ENCODE data around the gene BMP4.

The BMP4 gene

DNA sequence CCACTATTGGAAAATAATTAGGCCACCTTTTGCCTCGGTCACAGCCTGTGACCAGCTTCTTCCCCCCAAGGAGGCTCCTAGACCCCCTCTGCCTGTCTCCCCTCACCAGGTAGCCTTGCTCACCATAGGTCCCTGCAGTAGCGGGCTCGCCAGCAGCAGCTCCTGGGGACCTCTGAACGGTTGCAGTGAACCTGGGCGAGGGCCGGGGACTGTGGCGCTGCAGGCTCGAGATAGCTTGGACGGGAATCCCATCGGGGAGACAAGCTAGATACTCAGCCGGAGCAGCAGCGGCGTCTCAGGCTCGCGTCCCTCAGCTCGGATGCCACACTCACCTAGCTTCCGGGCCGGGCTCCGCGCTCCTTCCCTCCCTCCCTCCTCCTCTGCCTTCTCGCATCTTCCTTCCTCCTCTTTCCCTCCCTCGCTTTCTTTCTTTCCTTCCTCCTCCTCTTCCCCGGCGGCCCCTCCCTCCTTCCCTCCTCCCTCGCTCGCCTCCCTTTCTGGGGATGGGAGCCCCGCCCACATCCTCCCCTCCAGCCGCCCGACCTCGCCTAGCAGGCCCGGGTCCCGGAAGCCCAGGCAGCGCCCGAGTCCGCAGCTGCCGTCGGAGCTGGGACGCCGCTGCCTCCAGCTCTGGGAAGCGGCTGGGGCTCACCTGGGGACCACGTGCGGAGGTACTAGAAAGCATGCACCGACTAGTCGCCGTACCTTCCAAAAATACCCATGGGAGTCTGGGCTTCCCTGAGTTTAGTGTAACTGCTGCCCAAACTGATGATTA, at the start of gene BMP4:
Gene BMP4 (minus strand): TSS at position 399 of the 775 bp plus-strand sequence. CDS start 4,603 bp downstream, outside the sequence.
- H3K4me3 ChIP-seq (ENCODE audit: low read length), result no peak within 1 kb of the TSS
- H3K9ac ChIP-seq (ENCODE audit: low read length), result no peak within 1 kb of the TSS

DNA sequence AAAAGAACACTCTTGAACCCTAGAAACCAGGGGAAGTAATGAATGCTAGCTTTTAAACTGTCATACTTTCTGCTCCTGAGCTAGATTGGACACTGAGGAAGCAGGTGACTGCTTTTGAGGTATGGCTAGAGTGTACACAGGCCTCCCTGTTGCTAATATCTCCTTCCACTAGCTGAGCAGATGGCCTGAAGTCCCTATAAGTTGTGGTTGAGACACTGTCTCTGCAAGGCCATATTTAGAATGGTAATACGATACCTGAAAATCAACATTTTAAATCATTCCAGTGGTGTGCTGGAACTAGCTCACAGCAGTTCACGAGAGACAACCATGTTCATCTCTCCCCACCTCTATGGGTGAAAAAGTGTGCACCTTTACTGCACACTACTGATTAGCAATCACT, 46.4 kb upstream of the BMP4 start:
- no peak overlapping the region for H3K4me3 ChIP-seq (ENCODE audit: low read length)
- no peaks in the 10 kb centered on the region for H3K27me3 ChIP-seq (ENCODE audit: low read depth, low read length)
- no peak overlapping the region for H3K4me2 ChIP-seq (ENCODE audit: low read length)
- H2AFZ ChIP-seq (ENCODE audit: low read depth, low read length), result no peak overlapping the region
- H3K27ac ChIP-seq (ENCODE audit: low read length), result no peak overlapping the region
- no peaks in the 10 kb centered on the region for H3K79me2 ChIP-seq (ENCODE audit: low read length)
- H4K20me1 ChIP-seq (ENCODE audit: insufficient read depth, low read length), result no peaks in the 10 kb centered on the region
- no peaks in the 10 kb centered on the region for H3K9me3 ChIP-seq (ENCODE audit: insufficient read depth, low read length)
- H3K36me3 ChIP-seq (replicated peaks; ENCODE audit: low read depth, low read length), result no peaks in the 10 kb centered on the region
- peaks cover 10% of the 10 kb centered on the region; the same call in 1 of the 2 replicates for H3K4me1 ChIP-seq (ENCODE audit: low read length)
- TF ChIP-seq, protein P1, sequence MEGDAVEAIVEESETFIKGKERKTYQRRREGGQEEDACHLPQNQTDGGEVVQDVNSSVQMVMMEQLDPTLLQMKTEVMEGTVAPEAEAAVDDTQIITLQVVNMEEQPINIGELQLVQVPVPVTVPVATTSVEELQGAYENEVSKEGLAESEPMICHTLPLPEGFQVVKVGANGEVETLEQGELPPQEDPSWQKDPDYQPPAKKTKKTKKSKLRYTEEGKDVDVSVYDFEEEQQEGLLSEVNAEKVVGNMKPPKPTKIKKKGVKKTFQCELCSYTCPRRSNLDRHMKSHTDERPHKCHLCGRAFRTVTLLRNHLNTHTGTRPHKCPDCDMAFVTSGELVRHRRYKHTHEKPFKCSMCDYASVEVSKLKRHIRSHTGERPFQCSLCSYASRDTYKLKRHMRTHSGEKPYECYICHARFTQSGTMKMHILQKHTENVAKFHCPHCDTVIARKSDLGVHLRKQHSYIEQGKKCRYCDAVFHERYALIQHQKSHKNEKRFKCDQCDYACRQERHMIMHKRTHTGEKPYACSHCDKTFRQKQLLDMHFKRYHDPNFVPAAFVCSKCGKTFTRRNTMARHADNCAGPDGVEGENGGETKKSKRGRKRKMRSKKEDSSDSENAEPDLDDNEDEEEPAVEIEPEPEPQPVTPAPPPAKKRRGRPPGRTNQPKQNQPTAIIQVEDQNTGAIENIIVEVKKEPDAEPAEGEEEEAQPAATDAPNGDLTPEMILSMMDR (IDR thresholded peaks at IDR 0.05; ENCODE audit: low read depth, low read length), result no peak
- TF ChIP-seq EZH2phosphoT487 (IDR thresholded peaks at IDR 0.05; ENCODE audit: low read depth), result no peak
- no peak overlapping the region for H3K9ac ChIP-seq (ENCODE audit: low read length)

More for the DNA sequence above, at the start of gene BMP4:
- Histone ChIP-seq H3K36me3 (replicated peaks; ENCODE audit: low read depth, low read length) (no peaks in the 10 kb centered on the region), H4K20me1 (ENCODE audit: insufficient read depth, low read length) (no peaks in the 10 kb centered on the region), H3K4me1 (ENCODE audit: low read length) (no peaks in the 10 kb centered on the region), H3K27ac (ENCODE audit: low read length) (no peak within 1 kb of the TSS), H3K9me3 (ENCODE audit: insufficient read depth, low read length) (no peaks in the 10 kb centered on the region), H2AFZ (ENCODE audit: low read depth, low read length) (no peak within 1 kb of the TSS), H3K79me2 (ENCODE audit: low read length) (no peaks in the 10 kb centered on the region), H3K4me2 (ENCODE audit: low read length) (no peak within 1 kb of the TSS), H3K27me3 (ENCODE audit: low read depth, low read length) (no peaks in the 10 kb centered on the region)
- TF ChIP-seq, protein P1 (IDR thresholded peaks at IDR 0.05; ENCODE audit: low read depth, low read length), result no peak
- no peak for TF ChIP-seq EZH2phosphoT487 (IDR thresholded peaks at IDR 0.05; ENCODE audit: low read depth)

DNA sequence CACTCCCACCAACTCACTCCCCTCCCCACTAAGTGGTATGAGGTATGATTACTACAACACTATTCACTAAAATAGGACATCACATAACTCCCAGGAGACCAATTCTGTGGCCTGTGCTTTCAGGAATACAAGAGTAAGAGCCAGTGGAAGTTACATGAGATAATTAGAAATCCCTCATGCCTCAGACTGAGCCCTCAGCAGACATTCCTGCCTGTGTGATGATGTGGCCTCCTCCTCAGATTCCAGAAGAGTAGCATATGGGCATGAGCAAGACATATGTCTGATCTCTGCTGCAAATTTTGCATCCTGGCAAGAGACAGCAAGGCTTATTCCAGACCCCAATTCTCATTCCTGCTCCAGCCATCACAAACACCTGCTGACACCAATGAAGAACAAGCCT, 46.0 kb upstream of the BMP4 start:
- H3K27ac ChIP-seq (ENCODE audit: low read length), result no peak overlapping the region
- H2AFZ ChIP-seq (ENCODE audit: low read depth, low read length), result no peak overlapping the region
- no peak for TF ChIP-seq EZH2phosphoT487 (IDR thresholded peaks at IDR 0.05; ENCODE audit: low read depth)
- TF ChIP-seq, protein P1 (IDR thresholded peaks at IDR 0.05; ENCODE audit: low read depth, low read length), result no peak

DNA sequence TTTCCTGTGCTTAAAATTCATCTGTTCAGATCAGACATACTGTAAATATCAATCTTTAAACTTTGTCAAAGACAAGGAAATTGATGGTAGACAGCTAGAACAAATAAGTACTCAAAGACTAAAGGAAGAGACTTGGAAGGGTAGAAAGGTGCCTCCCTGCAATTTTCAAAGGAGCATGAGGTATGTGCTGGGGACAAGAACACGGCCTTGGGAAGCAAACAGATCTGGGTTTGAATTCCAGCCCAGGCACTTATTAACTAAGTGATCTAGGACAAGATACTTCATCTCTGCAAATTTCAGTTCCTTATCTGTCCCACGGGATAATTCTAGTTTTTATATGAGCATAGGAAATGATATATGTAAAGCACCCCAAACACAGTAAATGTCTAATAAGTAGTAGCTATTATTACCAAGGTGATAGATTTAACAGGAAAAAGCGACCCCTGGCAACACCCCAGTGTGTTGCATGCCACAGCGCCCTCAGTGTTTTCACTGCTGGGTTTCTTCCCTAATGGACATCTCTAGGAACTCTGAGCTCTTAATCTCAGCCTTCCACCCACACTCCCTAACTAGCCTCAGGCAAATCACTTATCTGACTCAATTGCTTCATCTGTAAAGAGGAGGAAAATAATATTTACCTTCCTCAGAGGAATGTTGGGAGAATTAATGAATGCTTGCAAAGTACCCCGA, 44.7 kb upstream of the BMP4 start:
- TF ChIP-seq, protein P1 (IDR thresholded peaks at IDR 0.05; ENCODE audit: low read depth, low read length), result peak; percentile 65
- no peak for TF ChIP-seq EZH2phosphoT487 (IDR thresholded peaks at IDR 0.05; ENCODE audit: low read depth)
- no peaks in the 10 kb centered on the region for H3K27me3 ChIP-seq (ENCODE audit: low read depth, low read length)
- no peak overlapping the region for H3K27ac ChIP-seq (ENCODE audit: low read length)
- H3K4me3 ChIP-seq (ENCODE audit: low read length), result no peak overlapping the region
- no peak overlapping the region for H3K4me2 ChIP-seq (ENCODE audit: low read length)
- no peaks in the 10 kb centered on the region for H3K79me2 ChIP-seq (ENCODE audit: low read length)
- no peak overlapping the region for H3K9ac ChIP-seq (ENCODE audit: low read length)
- H3K36me3 ChIP-seq (replicated peaks; ENCODE audit: low read depth, low read length), result no peaks in the 10 kb centered on the region
- no peak overlapping the region for H2AFZ ChIP-seq (ENCODE audit: low read depth, low read length)
- peaks cover 10% of the 10 kb centered on the region; the same call in 1 of the 2 replicates for H3K4me1 ChIP-seq (ENCODE audit: low read length)
- H4K20me1 ChIP-seq (ENCODE audit: insufficient read depth, low read length), result no peaks in the 10 kb centered on the region
- no peaks in the 10 kb centered on the region for H3K9me3 ChIP-seq (ENCODE audit: insufficient read depth, low read length)

More for the DNA sequence above, 46.0 kb upstream of the BMP4 start:
- Histone ChIP-seq H3K36me3 (replicated peaks; ENCODE audit: low read depth, low read length) (no peaks in the 10 kb centered on the region), H3K4me1 (ENCODE audit: low read length) (peaks cover 10% of the 10 kb centered on the region; the same call in 1 of the 2 replicates), H3K27me3 (ENCODE audit: low read depth, low read length) (no peaks in the 10 kb centered on the region), H3K4me2 (ENCODE audit: low read length) (no peak overlapping the region), H3K79me2 (ENCODE audit: low read length) (no peaks in the 10 kb centered on the region), H3K9me3 (ENCODE audit: insufficient read depth, low read length) (no peaks in the 10 kb centered on the region), H3K9ac (ENCODE audit: low read length) (no peak overlapping the region), H3K4me3 (ENCODE audit: low read length) (no peak overlapping the region), H4K20me1 (ENCODE audit: insufficient read depth, low read length) (no peaks in the 10 kb centered on the region)

All from OCI-LY3 (cell line).